MCF 10A (cell line): Measurements from ENCODE around the gene ACYP2. TPM values are rescaled to one million over a fixed set of nuclear protein-coding genes. Genes with fewer than 3 reads are reported as not detected.

Source experiments
- BruUV-seq: library from RNA; stranded (reverse); fragments of 400-500 nt; replicated peaks from 2 replicates; lab custom pipeline; 2021; lab: Mats Ljungman, UMichigan
- CTCF ChIA-PET: fragments of 300-600 bp; sonication (Branson Sonifier 250); formaldehyde crosslinking; extraction: SDS; loops from one replicate; lab custom pipeline; 2021; ENCODE audit warnings: antibody characterized with exemption, inconsistent platforms; lab: Yijun Ruan, JAX
- POLR2A ChIA-PET: fragments of 300-600, 350-650 bp; sonication (Branson Sonifier 250); formaldehyde crosslinking; extraction: SDS; loops from one replicate; lab custom pipeline; 2020; ENCODE audit warnings: antibody characterized with exemption, inconsistent platforms; lab: Yijun Ruan, JAX
- DNase-seq: peaks from one replicate; pipeline ENCODE4 v3.0.0-alpha.2; 2018; ENCODE audit not compliant: unreplicated experiment
- H3K27ac Mint-ChIP-seq: one replicate; pipeline ENCODE4 v1.8.0; 2022; ENCODE audit warnings: mild to moderate bottlenecking, low read depth, mixed read lengths; ENCODE audit not compliant: unreplicated experiment
- H3K27me3 Mint-ChIP-seq: one replicate; pipeline ENCODE4 v1.8.0; 2022; ENCODE audit warnings: mixed read lengths; ENCODE audit not compliant: insufficient read depth, unreplicated experiment
- H3K36me3 Mint-ChIP-seq: one replicate; pipeline ENCODE4 v1.8.0; 2022; ENCODE audit warnings: mild to moderate bottlenecking, moderate library complexity, mixed read lengths; ENCODE audit not compliant: insufficient read depth, unreplicated experiment
- H3K4me1 Mint-ChIP-seq: one replicate; pipeline ENCODE4 v1.8.0; 2022; ENCODE audit warnings: mixed read lengths; ENCODE audit not compliant: insufficient read depth, unreplicated experiment
- H3K4me3 Mint-ChIP-seq: one replicate; pipeline ENCODE4 v1.8.0; 2022; ENCODE audit warnings: mild to moderate bottlenecking, moderate library complexity, mixed read lengths; ENCODE audit not compliant: unreplicated experiment
- H3K9me3 Mint-ChIP-seq: one replicate; pipeline ENCODE4 v1.8.0; 2022; ENCODE audit warnings: mixed read lengths; ENCODE audit not compliant: unreplicated experiment
- intact Hi-C: fragments of 100-400 bp; cut with micrococcal nuclease; formaldehyde crosslinking; loops from 2 replicates; pipeline ENCODE4 v1.14.1; 2022
- total RNA-seq: library from RNA; stranded (reverse); gene quantifications from 2 replicates; pipeline ENCODE4 v1.2.3, GENCODE V29; 2022
- TF ChIP-seq, protein P1 (sequence below): fragments of 200-600 bp; IDR thresholded peaks from one replicate; pipeline ENCODE4 v1.8.0; 2022; ENCODE audit warnings: antibody characterized with exemption, mild to moderate bottlenecking; ENCODE audit not compliant: unreplicated experiment

ACYP2 gene
- total RNA-seq, 1 experiment from 2014 or later: 14.3 TPM

DNA sequence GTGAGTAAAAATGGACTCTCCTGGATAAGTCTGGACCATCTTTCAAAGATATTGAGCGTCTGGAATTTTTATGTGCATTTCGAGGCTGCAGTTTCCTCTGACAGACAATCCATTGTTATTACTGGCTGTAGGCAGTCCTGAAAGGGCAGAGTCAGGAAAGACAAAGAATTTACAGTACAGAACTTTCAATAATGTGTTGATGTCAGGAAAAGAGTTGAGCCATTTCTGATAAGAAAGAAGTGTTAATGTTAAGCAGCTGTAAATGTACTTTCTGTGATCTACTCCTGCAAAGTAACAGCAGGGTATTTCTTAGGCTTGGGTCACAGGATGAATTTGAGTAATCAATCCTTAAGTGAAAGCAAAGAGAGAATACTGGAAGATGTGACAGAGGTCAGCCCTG lies 110.8 kb downstream of the ACYP2 start:
- ChIA-PET POLR2A (interaction anchor here (0.6 kb wide), 1 partner anchor 50 kb away, joined by 4 read pairs; no protein-coding TSS in a partner anchor), CTCF (no interaction called here)

DNA sequence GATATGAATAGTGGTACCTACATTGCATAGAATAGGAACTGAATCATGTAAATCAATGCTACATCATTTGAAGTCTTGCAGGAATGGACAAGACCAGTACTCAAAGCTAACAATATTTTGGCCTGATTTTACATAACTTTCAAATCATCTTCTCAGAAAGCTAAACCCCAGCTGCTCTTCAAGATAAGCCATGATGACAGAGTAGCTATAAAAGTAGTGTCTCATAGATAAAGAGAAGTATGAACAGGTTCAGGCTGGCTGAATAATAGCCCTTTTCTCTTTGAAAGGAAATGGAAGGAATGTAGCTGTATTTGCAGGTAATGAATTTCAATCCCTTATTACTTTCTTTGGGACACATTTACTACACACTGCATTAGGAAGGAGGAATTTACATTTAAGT lies 112.4 kb downstream of the ACYP2 start:
- POLR2A ChIA-PET: no interaction called here

More for the DNA sequence above, 110.8 kb downstream of the ACYP2 start:
- TF ChIP-seq, protein P1, sequence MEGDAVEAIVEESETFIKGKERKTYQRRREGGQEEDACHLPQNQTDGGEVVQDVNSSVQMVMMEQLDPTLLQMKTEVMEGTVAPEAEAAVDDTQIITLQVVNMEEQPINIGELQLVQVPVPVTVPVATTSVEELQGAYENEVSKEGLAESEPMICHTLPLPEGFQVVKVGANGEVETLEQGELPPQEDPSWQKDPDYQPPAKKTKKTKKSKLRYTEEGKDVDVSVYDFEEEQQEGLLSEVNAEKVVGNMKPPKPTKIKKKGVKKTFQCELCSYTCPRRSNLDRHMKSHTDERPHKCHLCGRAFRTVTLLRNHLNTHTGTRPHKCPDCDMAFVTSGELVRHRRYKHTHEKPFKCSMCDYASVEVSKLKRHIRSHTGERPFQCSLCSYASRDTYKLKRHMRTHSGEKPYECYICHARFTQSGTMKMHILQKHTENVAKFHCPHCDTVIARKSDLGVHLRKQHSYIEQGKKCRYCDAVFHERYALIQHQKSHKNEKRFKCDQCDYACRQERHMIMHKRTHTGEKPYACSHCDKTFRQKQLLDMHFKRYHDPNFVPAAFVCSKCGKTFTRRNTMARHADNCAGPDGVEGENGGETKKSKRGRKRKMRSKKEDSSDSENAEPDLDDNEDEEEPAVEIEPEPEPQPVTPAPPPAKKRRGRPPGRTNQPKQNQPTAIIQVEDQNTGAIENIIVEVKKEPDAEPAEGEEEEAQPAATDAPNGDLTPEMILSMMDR: no peak
- no peaks in the 10 kb centered on the region for H3K36me3 Mint-ChIP-seq
- intact Hi-C loops: no loop called here
- DNase-seq: no peak
- H3K27me3 Mint-ChIP-seq: no peaks in the 10 kb centered on the region
- BruUV-seq: no TSS peak
- H3K4me3 Mint-ChIP-seq: no peak overlapping the region
- H3K4me1 Mint-ChIP-seq: no peaks in the 10 kb centered on the region
- no peaks in the 10 kb centered on the region for H3K9me3 Mint-ChIP-seq
- H3K27ac Mint-ChIP-seq: no peak overlapping the region

DNA sequence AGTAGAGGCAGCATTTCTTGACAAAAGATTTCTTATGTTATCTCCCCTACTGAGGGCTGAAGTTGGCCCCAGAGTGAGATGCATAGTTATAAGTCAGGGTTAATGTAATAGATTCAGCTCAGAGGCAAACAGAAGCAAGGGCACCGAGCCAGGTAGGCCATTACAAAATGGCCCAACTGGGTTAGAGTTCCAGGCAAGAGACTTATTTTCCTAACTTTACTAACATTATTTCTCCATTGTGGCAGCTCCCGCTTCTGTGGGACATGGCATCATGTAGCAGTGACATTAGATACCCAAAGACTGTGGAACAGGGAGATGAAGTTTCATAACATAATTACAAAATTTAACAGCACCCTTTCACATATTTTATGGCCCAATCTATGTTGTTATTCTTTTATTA lies 113.5 kb downstream of the ACYP2 start:
- BruUV-seq: no TSS peak
- ChIA-PET POLR2A (no interaction called here), CTCF (no interaction called here)
- H3K27me3 Mint-ChIP-seq: no peaks in the 10 kb centered on the region
- no peak overlapping the region for H3K4me3 Mint-ChIP-seq
- H3K36me3 Mint-ChIP-seq: no peaks in the 10 kb centered on the region
- TF ChIP-seq, protein P1: no peak
- no peaks in the 10 kb centered on the region for H3K4me1 Mint-ChIP-seq
- DNase-seq: no peak
- intact Hi-C loops: no loop called here
- H3K27ac Mint-ChIP-seq: no peak overlapping the region
- H3K9me3 Mint-ChIP-seq: peaks cover 7% of the 10 kb centered on the region

More for the DNA sequence above, 112.4 kb downstream of the ACYP2 start:
- no peak for DNase-seq
- no peaks in the 10 kb centered on the region for H3K27me3 Mint-ChIP-seq
- intact Hi-C loops: no loop called here
- no peaks in the 10 kb centered on the region for H3K4me1 Mint-ChIP-seq
- H3K9me3 Mint-ChIP-seq: peaks cover 7% of the 10 kb centered on the region
- BruUV-seq: no TSS peak
- TF ChIP-seq, protein P1: no peak
- no peak overlapping the region for H3K27ac Mint-ChIP-seq
- H3K4me3 Mint-ChIP-seq: no peak overlapping the region
- H3K36me3 Mint-ChIP-seq: no peaks in the 10 kb centered on the region
- CTCF ChIA-PET: no interaction called here

DNA sequence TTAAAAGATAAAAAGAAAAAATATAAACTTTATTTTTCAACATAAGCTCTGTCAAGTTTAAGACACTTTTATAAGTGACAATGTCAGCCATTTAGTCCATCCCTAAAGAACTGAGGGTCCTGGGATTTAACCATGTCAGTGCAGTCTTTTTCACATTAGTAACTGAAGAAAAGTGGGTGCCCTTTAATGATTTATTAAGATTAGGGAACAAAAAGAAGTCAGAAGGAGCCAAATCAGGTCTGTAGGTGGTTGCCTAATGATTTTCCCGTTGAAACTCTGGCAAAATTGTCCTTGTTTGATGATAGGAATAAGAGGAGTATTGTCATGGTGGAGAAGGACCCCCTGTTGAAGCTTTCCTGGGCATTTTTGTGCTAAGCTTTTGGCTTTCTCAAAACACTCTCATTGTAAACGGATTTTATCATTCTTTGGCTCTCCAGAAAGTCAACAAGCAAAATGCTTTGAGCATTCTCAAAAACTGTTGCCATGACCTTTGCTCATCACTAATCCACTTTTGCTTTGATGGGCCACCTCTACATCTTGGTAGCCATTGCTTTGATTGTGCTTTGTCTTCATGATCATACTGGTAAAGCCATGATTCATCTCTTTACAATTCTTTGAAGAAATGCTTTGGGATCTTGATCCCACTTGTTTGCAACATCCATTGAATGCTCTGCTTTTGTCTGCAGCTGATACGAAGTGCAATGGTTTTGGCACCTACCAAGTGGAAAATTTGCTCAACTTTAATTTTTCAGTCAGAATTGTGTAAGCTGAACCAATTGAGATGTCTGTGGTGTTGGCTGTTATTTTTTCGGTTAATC lies 118.6 kb downstream of the ACYP2 start:
- DNase-seq: no peak
- ChIA-PET CTCF (interaction anchor here (0.9 kb wide), 1 partner anchor 42 kb away, joined by 3 read pairs; no protein-coding TSS in a partner anchor), POLR2A (no interaction called here)
- Mint-ChIP-seq H3K27me3 (no peaks in the 10 kb centered on the region), H3K9me3 (peaks cover 17% of the 10 kb centered on the region), H3K36me3 (no peaks in the 10 kb centered on the region), H3K4me1 (no peaks in the 10 kb centered on the region), H3K27ac (no peak overlapping the region), H3K4me3 (no peak overlapping the region)
- TF ChIP-seq, protein P1: no peak
- intact Hi-C loops: no loop called here
- BruUV-seq: no TSS peak
